KG1 (cell line): ENCODE results near the gene SEMA3B.
A peak's percentile ranks its signal among the peaks of the same experiment; 100 is the strongest.
"Not testable (repeated sequence)": the region's sequence is repeated elsewhere in the genome, so short reads cannot be mapped to it uniquely, and the experiment has no call there.

Experiments
- DNase-seq: peaks from one replicate; lab custom pipeline; 2025; lab: John Stamatoyannopoulos, UW

SEMA3B gene

DNA sequence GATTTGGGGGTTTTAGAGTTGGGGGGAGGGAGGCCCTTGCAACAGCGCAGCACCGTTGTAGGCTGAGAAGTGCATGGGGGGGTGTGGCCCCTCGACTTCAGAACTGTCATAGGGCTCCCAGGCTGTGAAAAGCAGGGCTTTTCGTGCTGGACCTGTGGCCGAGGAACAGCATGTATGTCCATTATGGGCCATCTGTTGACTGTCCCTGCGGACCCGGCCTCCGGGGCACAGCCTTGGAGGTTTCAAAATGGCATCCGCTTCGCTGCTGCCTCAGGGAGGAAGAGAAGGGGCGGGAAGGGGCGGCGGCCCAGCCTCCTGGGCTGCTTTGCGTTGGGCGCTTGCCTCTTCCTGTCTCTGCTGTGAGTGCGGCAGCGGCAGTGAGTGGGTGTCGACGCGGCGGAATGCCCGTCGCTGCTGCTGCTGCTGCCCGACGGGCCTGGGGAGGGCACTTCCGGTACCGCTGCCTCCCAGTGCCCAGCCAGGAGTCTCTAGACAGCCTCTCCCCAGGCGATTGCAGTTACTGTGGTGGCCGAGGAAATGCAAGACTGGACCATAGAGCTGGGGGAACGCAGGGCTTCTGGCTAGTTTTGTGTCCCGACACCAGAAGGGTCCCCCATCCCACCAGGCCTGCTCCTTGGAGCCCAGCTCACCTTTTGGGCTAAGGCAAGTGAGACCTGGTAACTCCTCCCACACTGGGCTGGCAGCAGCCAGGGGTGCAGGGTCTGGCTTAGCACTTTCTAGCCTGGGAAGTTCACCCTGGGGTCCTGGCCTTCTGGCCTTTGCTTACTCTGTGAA, 31.0 kb upstream of the SEMA3B start:
- DNase-seq: peak; percentile 63

DNA sequence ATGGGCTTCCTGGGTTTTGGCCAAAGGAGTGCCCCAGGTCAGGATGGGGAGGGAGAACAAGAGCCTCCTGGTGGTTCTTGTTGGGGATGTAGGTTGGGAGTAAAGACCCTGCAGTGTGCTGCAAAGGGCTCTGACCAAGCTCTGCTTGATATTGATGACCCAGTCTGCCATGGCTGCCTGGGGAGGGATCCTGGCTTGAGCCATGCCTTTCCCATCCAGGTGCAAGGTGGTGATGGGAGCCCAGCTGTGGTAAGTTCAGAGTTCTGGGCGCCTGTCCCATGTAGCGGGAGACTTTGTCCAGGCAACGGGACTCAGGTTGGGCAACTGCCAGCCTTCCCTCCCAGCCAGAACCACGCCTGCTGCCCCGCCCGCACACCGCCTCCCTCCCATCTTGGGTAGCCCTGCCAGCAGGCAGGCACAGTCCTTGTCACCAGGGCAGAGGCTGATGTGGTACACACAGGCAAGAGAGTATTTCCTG, 30.4 kb upstream of the SEMA3B start:
- no peak for DNase-seq

DNA sequence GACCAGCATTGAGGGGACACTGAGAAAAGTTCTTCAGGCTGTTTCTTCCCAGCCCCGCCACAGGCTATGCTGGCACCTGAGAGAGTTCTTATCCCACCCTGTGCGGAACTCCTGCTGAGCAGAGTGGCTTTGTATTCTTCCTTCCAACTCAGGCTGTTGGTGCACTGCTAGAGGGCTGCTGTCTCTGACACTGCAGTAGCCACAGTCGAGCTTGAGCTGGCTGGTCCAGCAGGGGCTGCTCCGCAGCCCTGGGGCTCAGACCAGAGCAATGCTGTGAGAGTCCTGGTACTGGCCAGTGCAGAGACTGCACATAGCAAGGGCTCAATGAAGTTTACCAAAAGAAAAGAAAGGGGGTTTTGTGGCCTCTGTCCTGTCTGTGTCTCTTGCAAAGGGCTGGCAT, 29.3 kb upstream of the SEMA3B start:
- DNase-seq: no peak

DNA sequence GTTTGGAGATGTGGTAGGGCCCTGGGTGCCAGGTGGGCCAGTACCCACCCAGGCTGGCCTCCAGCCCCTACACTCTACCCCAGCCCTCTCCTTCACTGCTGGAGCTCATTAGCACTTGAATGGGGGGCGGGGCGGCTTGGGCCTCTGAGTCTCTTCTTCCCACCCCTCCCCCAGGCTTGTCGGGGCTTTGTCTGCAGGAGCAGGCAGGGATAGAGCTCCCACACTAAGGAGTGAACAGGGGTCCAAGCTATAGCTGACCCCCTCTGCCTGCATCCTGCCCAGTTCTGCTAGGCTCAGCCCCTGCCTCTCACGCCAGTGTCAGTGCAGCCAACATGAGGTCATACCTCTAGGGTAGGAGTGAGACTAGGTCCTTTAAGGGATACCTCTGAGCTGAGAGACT, 27.8 kb upstream of the SEMA3B start:
- DNase-seq: no peak

DNA sequence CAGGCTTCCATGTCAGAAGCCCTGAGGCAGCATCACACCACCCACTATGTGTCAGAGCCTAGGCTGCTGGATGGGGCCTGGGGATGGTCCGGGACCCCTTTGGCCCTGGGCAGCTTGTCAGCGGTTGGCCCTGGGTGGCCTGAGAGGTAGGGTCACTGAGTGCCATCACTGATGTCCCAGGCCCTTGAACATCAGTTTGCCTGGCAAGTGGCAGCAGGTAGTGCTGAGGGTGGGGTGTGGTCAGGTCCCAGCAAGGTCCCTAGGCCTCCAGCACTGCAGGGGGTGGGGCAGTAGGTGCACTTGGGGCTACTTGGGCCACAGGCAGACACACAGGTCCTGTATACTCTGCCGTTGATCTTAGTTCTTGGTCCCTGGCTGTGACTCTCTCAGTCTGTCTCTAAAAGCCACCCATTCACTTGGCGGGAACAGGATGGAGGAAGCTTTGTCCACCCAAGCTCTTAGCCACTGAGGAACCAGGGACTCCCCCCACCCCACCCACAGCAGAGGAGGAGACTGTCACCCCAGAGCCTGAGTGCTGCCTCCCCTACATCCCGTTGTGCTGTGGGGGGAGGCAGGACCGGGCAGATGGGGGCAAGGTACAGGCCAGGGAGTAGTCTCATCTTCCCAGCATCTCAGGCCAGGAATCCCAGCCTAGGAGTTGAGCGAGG, 27.1 kb upstream of the SEMA3B start:
- DNase-seq: no peak

DNA sequence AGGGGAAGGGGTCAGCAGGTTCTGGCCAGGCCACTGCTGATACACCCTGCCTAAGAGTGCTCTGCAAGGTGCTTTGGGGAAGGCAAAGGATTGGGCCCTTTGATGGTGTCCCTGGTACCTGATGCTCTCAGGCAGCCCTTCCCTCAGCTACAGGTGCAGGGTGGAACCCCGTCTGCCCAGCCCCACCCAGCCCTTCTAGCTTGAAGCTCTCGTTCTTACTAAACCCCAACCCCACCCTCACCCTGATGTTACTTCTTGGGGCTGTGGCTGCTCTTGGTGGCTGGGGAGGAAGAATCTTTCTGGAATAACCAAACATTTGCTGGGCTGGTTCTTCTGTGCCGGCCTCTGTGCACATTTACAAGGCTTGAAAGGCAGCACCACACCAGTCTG, 26.6 kb upstream of the SEMA3B start:
- no peak for DNase-seq

DNA sequence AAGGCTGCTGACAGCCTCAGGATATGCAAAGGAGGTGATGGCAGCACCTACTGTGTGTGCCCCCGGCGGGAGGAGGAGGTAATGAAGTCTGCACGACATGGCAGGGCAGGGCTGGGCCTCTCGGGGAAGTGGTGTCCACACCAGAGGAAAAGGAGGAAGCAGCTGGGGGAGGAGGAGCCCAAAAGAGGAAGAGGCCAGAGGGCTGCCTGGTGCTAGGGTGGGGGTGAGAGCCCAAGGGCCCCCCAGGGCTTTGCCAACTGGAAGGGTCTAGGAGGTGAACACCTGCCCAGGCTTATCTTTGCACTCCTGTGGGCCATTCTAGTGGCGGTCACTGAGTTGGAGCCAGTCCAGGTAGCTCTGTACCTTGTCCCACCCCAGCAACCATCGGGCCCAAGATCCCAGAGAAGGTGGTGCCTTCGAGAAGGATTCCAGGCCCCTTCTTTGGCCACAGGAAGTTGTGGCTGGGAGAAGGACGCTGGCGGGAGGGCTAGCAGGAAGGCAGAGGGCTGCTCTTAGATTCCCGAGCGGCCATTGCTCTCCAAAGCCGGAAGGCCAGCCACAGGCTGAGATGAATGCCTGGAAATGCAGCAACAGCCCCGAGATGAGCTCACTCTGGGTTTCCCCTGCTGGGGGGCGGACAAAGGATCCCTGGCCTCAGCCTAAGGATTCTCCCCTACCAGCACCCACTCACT, 25.9 kb upstream of the SEMA3B start:
- peak; percentile 71 for DNase-seq

DNA sequence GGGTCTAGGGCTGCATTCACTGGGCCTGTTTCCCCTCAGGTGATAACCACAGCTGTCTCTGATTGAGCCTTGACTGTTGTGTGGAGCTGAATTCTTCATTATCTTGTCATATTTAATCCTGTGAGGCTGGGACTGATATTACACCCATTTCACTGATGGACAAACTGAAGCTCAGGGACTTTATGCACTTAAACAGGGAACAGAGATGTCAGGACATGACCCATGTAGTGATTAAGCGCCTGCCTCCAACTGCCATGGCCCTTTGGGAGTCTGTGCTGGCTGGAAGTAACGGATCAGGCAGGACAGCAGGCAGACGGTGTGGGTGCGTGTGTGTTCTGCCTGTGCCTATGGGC, 25.4 kb upstream of the SEMA3B start:
- no peak for DNase-seq

DNA sequence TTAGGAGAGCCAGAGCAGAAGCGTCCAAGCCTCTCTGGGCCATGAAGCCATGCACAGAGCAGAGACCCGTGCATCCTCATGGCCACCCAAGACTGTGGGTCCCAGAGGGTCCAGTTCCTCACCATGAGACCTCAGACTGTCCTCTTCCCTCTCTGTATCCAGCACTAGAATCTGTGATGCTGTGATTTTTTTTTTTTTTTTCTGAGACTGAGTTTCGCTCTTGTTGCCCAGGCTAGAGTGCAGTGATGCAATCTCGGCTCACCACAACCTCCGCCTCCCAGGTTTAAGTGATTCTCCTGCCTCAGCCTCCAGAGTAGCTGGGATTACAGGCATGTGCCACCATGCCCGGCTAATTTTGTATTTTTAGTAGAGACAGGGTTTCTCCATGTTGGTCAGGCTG, 24.1 kb upstream of the SEMA3B start:
- not testable (repeated sequence) for DNase-seq

DNA sequence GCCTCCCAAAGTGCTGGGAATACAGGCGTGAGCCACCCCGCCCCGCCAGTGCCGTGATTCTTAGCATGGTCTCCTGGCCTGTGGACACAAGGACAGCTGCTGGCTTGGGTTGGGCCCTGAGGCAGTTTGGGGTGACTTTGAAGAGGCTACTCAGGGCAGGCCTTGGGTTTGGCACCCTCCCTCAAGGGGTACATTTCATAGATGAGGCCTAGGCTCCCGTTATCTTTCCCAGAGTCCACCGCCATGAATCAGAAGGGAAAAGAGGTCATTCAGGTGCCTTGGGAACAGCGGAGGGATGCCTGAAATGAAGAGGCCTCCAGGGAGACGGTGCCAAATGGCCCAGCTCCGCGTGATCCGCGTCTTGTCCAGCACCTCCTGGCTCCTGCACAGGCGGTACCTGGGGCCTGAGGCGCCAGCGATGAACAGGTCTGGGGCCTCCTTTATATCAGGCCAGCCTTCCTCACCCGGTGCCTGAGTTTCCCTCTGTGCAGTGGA, 23.6 kb upstream of the SEMA3B start:
- no peak for DNase-seq

DNA sequence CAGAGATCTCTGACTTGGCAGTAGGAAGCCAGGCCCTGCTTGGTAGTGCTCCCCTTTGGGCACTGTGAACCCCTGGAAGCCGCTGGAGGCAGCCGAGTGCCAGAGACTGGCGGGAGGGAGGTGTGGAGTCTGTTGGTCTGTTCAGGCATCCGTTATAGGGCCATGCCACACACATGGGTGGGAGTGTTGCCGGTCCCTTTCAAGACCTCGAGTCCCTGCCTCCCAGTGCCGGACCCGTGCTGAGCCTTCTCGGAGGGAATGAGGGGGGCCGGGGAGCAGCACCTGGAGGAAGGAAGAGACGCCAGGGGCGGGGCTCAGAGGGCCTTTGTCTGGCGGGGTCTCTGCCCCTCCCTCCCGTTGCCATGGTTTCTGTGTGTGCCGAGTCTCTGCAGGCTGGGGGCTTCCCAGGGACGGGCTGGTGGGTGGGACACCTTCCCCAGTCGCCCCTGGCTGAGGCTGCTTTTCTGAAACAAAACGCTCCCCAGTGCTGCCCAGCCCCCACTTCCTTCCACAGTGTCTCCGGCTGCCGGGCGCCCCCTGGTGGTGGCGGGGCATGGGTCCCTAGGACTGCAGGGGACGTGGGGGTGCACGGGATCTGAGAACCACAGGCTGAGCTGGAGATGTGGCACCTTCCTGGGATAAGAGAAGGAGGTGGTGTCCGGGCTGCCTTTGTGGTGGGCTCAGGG, 23.0 kb upstream of the SEMA3B start:
- DNase-seq: peak; percentile 86

DNA sequence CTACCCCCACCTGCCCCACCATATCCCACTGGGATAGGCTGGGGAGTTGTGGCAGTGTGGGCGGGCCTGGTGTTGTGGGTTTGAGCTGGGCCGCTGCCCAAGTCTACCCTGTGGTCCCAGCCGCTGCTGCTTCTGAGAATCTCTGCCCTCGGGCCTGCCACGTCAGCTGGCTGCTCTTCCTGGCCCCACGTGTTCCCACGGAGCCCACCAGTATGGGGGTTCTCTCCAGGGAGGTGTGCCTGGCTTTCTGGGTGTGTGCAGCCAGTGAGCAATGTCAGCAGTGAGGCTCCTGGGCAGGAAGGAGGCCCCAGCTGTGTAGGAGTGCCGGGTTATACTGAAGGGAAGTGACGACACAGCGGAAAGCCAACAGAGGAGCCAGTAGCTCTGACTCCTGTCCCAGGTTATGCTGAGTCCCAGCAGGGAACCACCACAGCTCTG, 22.4 kb upstream of the SEMA3B start:
- peak; percentile 43 for DNase-seq

DNA sequence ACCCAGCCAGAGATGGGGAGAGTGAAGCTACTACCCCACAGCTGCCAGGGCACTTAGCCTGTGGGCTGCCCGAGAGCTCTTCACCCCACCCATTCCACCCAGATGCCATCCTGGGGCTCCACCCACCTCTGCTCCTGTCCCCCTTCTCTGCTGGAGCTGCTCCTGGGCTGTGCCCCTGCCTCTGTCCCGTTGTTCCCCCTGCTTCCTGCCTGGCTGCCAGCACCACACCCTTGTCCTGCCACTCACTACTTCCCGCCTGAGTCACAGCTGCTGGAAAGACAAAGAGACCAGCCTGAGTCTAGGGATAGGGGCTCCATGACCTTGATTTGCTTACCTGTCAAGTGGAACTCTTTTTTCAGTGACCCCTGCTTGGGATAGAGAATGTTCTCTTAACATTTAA, 20.6 kb upstream of the SEMA3B start:
- DNase-seq: no peak

DNA sequence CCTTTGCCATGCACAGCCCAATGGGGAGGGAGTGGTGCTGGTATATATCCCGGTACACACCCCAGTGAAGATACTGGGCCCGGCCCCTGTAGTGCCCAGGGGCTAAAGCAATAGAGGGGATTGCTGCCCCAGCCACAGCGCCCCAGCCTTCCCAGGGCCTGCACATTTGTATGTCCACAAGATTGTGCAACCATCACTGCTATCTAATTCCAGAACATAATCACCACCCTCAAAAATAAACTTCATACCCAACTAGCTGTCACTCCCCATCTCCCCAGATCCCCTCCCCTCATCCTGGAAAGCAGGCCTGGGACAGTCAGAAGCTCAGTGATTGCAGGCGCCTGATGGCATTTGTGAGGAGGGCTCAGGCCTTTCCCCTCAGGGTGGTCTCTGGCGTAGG, 19.5 kb upstream of the SEMA3B start:
- DNase-seq: no peak

DNA sequence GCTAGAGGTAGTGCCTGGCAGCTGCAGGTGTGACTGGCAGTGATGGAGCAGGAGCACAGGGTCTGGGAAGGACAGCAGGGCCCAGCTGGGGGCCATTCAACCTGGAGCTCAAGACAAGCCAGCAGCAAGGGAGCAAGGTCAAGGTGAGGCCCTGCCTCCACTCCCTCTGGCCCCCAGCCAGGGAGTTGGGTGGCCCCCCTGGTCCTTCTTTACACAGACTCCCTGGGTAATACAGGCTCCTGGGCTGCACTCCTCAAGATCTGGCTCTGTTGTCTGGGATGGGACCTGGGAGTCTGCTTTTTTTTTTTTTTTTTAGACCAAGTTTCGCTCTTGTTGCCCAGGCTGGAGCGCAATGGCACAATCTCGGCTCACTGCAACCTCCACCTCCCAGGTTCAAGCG, 18.4 kb upstream of the SEMA3B start:
- no peak for DNase-seq

DNA sequence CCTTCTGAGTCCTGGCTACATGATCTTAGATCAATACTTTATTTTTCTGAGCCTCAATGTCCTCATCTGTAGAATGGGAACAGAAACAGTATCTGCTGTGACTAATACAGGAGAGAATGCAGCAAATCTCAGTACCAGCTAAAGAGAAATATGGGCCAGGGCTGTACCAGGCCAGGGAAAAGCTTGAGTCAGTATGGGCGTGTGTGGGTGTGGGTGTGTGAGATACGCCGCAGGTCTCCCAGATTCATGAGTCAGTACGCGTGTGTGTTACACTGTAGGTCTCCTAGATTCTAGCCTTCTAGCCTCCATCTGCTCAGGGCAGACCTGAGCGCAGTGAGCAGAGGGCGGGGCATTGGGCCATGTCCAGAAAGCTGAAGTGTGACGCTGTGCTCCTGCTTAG, 17.7 kb upstream of the SEMA3B start:
- no peak for DNase-seq

DNA sequence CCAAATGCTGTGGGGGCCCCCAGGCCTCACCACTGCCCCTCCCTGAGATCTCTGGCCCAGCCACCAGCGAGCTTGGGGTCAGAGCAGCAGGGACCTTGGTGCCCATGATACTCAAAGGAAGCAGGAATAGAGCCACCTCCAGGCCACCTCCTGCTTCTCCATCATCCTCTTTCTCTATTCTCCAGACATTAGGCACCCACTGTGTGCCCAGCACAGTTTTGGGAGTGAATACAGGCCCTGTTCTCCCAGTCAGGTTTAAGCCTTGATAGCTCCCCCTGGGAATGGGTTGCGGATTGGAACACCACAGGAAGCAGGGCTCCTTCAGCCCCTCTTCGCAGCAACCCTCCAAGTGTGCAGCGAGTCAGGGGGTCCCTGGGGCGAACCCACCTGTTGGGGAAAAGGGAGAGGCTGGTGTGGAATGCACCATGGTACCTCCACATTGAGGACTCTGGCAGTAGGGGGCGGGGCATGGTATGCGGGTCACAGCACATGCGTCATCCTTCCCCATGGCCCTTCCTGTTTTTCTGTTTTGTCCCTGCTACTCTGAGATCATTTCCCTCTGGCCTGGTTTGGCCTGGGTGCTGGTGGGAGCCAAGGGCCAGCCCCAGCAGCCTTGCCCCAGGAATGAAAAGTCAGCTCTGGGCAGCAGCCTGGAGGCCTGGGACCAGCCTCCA, 14.2 kb upstream of the SEMA3B start:
- DNase-seq: no peak

DNA sequence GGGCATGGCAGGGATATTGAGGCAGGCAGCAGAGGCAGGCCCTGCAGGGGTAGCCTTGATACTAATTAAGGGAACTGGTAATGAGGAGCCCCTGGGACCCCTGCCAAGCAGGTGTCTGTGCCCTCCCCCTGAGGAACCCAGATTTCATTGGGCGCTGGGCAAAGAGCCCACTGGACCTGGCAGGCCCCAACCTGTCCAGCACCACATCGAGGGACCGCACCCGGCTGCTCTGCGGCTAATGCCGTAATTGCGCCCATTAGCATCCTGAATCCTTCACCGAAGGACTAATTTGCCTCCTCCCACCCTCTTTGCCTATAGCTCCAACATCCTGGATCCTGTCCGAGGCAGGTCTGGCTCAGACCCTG, 13.7 kb upstream of the SEMA3B start:
- DNase-seq: no peak

DNA sequence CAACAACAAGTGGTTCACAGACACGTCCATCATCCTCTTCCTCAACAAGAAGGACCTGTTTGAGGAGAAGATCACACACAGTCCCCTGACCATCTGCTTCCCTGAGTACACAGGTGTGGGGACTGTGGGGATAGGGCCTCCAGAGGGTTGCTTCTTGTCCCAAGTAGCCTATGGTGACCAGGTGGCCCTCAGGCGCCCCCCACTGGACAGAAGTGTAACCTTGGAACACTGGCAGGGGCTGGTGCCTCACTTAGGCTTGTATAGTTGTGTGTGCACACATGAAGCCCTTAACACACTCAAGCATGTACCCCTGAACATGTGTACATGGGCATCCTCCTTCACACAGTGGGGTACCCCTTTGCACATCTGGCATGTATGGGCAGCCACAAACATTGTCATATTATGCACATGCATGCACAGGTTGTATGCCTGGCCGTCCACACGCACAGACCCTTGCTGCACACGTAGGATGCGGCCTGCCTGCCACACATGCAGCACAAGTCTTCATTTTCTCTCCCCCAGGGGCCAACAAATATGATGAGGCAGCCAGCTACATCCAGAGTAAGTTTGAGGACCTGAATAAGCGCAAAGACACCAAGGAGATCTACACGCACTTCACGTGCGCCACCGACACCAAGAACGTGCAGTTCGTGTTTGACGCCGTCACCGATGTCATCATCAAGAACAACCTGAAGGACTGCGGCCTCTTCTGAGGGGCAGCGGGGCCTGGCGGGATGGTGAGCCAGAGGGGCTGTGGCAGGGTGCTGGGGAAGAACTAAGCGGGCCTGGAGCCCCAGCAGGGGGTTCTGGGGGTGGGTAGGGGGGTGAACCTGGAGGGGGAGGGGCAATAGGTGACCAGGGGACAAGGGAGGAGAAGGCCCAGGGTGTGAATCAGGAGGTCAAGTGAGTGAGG, 11.7 kb upstream of the SEMA3B start:
- no peak for DNase-seq

DNA sequence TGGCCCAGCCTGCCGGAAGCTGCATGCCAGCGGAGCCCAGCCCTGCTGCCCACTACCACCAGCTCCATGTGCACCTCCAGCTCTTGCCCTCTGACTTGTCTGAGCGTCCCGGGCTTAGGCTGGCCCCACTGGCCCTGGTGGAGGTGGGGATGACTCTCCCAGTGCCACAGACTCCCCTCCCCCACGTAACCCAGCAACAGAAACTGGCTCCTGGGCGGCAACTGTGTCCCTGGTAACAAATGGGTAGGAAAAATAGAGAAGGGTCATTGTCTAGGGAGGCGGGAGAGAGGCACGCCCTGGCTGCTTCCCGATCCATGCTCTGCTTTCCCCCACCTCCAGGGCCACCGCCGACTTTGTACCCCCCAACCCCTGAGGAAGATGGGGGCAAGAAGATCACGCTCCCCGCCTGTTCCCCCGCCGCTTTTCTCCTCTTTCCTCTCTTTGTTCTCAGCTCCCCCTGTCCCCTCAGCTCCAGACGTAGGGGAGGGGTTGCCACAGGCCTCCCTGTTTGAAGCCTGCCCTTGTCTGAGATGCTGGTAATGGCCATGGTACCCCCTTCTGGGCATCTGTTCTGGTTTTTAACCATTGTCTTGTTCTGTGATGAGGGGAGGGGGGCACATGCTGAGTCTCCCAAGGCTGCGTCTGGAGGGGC, 10.8 kb upstream of the SEMA3B start:
- DNase-seq: no peak
